ENCODE results near the gene METTL27. TPM values are rescaled to one million over a fixed set of nuclear protein-coding genes. Genes with fewer than 3 reads are reported as not detected.
"Not testable (repeated sequence)": the region's sequence is repeated elsewhere in the genome, so short reads cannot be mapped to it uniquely, and the experiment has no call there.

Gene METTL27
- total RNA-seq, 2 experiments from 2014 or later, result 1.7 to 2.3 TPM

- Mint-ChIP-seq H3K4me3 (no peak overlapping the region), H3K9me3 (no peaks in the 10 kb centered on the region), H3K36me3 (no peaks in the 10 kb centered on the region), H3K27me3 (no peaks in the 10 kb centered on the region), H3K4me1 (ENCODE audit: low read depth) (no peaks in the 10 kb centered on the region), H3K27ac (no peak overlapping the region)
- no peak for DNase-seq
- POLR2A ChIA-PET, result no interaction called here
- CTCF ChIA-PET, result interaction anchor here (1.2 kb wide), 1 partner anchor 12 kb away, joined by 6 read pairs; no protein-coding TSS in a partner anchor
- intact Hi-C loops (cut with micrococcal nuclease), result loop anchor here (10.0 kb wide), 1 partner anchor 331 kb away; the partner anchor contains the start of gene EIF4H
Observed at GRCh38 chr7:73844131-73844547, 1.8 kb upstream of the METTL27 start.

- intact Hi-C loops (cut with micrococcal nuclease), result loop anchor here (1.0 to 10.0 kb wide), 3 partner anchors 8 to 333 kb away; partner anchors contain the start of gene EIF4H
Observed at GRCh38 chr7:73841689-73842066, 638 bp downstream of the METTL27 start.

GRCh38 chr7:73840715-73841379 is 1.5 kb downstream of the METTL27 start:
- CTCF ChIA-PET, result no interaction called here
- Mint-ChIP-seq H3K4me3 (no peak overlapping the region), H3K4me1 (ENCODE audit: low read depth) (no peaks in the 10 kb centered on the region), H3K27me3 (no peaks in the 10 kb centered on the region), H3K9me3 (no peaks in the 10 kb centered on the region), H3K36me3 (no peaks in the 10 kb centered on the region), H3K27ac (no peak overlapping the region)
- DNase-seq, result no peak
- intact Hi-C loops (cut with micrococcal nuclease), result loop anchor here (10.0 kb wide), 1 partner anchor 334 kb away; the partner anchor contains the start of gene EIF4H
- POLR2A ChIA-PET, result no interaction called here

More at GRCh38 chr7:73841689-73842066, 638 bp downstream of the METTL27 start:
- Mint-ChIP-seq H3K4me3 (peak overlapping the region; percentile 77), H3K9me3 (no peaks in the 10 kb centered on the region), H3K27ac (no peak overlapping the region), H3K27me3 (no peaks in the 10 kb centered on the region), H3K36me3 (no peaks in the 10 kb centered on the region), H3K4me1 (ENCODE audit: low read depth) (no peaks in the 10 kb centered on the region)
- ChIA-PET CTCF (interaction anchor here (1.0 kb wide), 1 partner anchor 13 kb away, joined by 10 read pairs; no protein-coding TSS in a partner anchor), POLR2A (interaction anchor here (0.9 kb wide), 1 partner anchor 14 kb away, joined by 3 read pairs; no protein-coding TSS in a partner anchor)
- no peak for DNase-seq

GRCh38 chr7:73839743-73840714 is 2.3 kb downstream of the METTL27 start:
- H3K4me3 Mint-ChIP-seq, result no peak overlapping the region
- no peak for DNase-seq
- ChIA-PET POLR2A (no interaction called here), CTCF (no interaction called here)
- H3K9me3 Mint-ChIP-seq, result no peaks in the 10 kb centered on the region
- no peaks in the 10 kb centered on the region for H3K27me3 Mint-ChIP-seq
- no peak overlapping the region for H3K27ac Mint-ChIP-seq
- intact Hi-C loops (cut with micrococcal nuclease), result loop anchor here (10.0 kb wide), 1 partner anchor 335 kb away; the partner anchor contains the start of gene EIF4H
- H3K36me3 Mint-ChIP-seq, result no peaks in the 10 kb centered on the region
- H3K4me1 Mint-ChIP-seq (ENCODE audit: low read depth), result no peaks in the 10 kb centered on the region

GRCh38 chr7:73839290-73839689 is 3.0 kb downstream of the METTL27 start:
- ChIA-PET POLR2A (no interaction called here), CTCF (no interaction called here)
- no peaks in the 10 kb centered on the region for H3K36me3 Mint-ChIP-seq
- no peaks in the 10 kb centered on the region for H3K4me1 Mint-ChIP-seq (ENCODE audit: low read depth)
- no peaks in the 10 kb centered on the region for H3K27me3 Mint-ChIP-seq
- no peaks in the 10 kb centered on the region for H3K9me3 Mint-ChIP-seq
- intact Hi-C loops (cut with micrococcal nuclease), result no loop called here
- no peak overlapping the region for H3K4me3 Mint-ChIP-seq
- no peak for DNase-seq
- H3K27ac Mint-ChIP-seq, result no peak overlapping the region

GRCh38 chr7:73838642-73839041 is 3.7 kb downstream of the METTL27 start:
- Mint-ChIP-seq H3K4me3 (no peak overlapping the region), H3K9me3 (no peaks in the 10 kb centered on the region), H3K36me3 (no peaks in the 10 kb centered on the region), H3K4me1 (ENCODE audit: low read depth) (no peaks in the 10 kb centered on the region), H3K27me3 (no peaks in the 10 kb centered on the region), H3K27ac (no peak overlapping the region)
- intact Hi-C loops (cut with micrococcal nuclease), result no loop called here
- CTCF ChIA-PET, result no interaction called here
- POLR2A ChIA-PET, result no interaction called here
- no peak for DNase-seq

- H3K27me3 Mint-ChIP-seq; H3K9me3 Mint-ChIP-seq; intact Hi-C loops (cut with micrococcal nuclease); H3K4me3 Mint-ChIP-seq; H3K27ac Mint-ChIP-seq; H3K4me1 Mint-ChIP-seq (ENCODE audit: low read depth); H3K36me3 Mint-ChIP-seq; POLR2A ChIA-PET; DNase-seq: not testable (repeated sequence)
- CTCF ChIA-PET, result interaction anchor here (0.6 kb wide), 1 partner anchor 18 kb away, joined by 3 read pairs; no protein-coding TSS in a partner anchor
Observed at GRCh38 chr7:73837167-73837566, 5.1 kb downstream of the METTL27 start.

GRCh38 chr7:73834626-73835191 is 7.6 kb downstream of the METTL27 start:
- intact Hi-C loops (cut with micrococcal nuclease), result no loop called here
- ChIA-PET CTCF (interaction anchor here (0.8 to 1.2 kb wide), 2 partner anchors 20 to 192 kb away, joined by 3 to 4 read pairs; no protein-coding TSS in a partner anchor), POLR2A (interaction anchor here (1.2 kb wide), 1 partner anchor 12 kb away, joined by 3 read pairs; no protein-coding TSS in a partner anchor)
- no peaks in the 10 kb centered on the region for H3K9me3 Mint-ChIP-seq
- no peaks in the 10 kb centered on the region for H3K4me1 Mint-ChIP-seq (ENCODE audit: low read depth)
- H3K4me3 Mint-ChIP-seq, result no peak overlapping the region
- no peak overlapping the region for H3K27ac Mint-ChIP-seq
- no peaks in the 10 kb centered on the region for H3K36me3 Mint-ChIP-seq
- H3K27me3 Mint-ChIP-seq, result no peaks in the 10 kb centered on the region
- DNase-seq, result no peak

GRCh38 chr7:73833251-73833919 is 8.9 kb downstream of the METTL27 start:
- no peaks in the 10 kb centered on the region for H3K27me3 Mint-ChIP-seq
- peaks cover 7% of the 10 kb centered on the region for H3K4me1 Mint-ChIP-seq (ENCODE audit: low read depth)
- CTCF ChIA-PET, result interaction anchor here (1.0 to 1.2 kb wide), 2 partner anchors 22 to 226 kb away, joined by 3 to 4 read pairs; no protein-coding TSS in a partner anchor
- H3K27ac Mint-ChIP-seq, result no peak overlapping the region
- H3K36me3 Mint-ChIP-seq, result no peaks in the 10 kb centered on the region
- H3K4me3 Mint-ChIP-seq, result no peak overlapping the region
- POLR2A ChIA-PET, result interaction anchor here (1.2 kb wide), 1 partner anchor 11 kb away, joined by 3 read pairs; no protein-coding TSS in a partner anchor
- intact Hi-C loops (cut with micrococcal nuclease), result loop anchor here (1.0 kb wide), 1 partner anchor 9 kb away; the partner anchor contains the start of gene METTL27
- no peaks in the 10 kb centered on the region for H3K9me3 Mint-ChIP-seq
- no peak for DNase-seq

GRCh38 chr7:73832806-73833205 is 9.5 kb downstream of the METTL27 start:
- ChIA-PET POLR2A (no interaction called here), CTCF (interaction anchor here (1.0 kb wide), 1 partner anchor 226 kb away, joined by 3 read pairs; no protein-coding TSS in a partner anchor)
- no peak overlapping the region for H3K4me3 Mint-ChIP-seq
- DNase-seq, result no peak
- no peaks in the 10 kb centered on the region for H3K36me3 Mint-ChIP-seq
- H3K27ac Mint-ChIP-seq, result no peak overlapping the region
- peaks cover 12% of the 10 kb centered on the region for H3K4me1 Mint-ChIP-seq (ENCODE audit: low read depth)
- no peaks in the 10 kb centered on the region for H3K9me3 Mint-ChIP-seq
- intact Hi-C loops (cut with micrococcal nuclease), result loop anchor here (1.0 kb wide), 1 partner anchor 9 kb away; the partner anchor contains the start of gene METTL27
- no peaks in the 10 kb centered on the region for H3K27me3 Mint-ChIP-seq

- intact Hi-C loops (cut with micrococcal nuclease), result no loop called here
- H3K27ac Mint-ChIP-seq, result no peak overlapping the region
- POLR2A ChIA-PET, result no interaction called here
Observed at GRCh38 chr7:73831834-73832651, 10.3 kb downstream of the METTL27 start.

More at GRCh38 chr7:73831834-73832651, 10.3 kb downstream of the METTL27 start:
- Mint-ChIP-seq H3K36me3 (no peaks in the 10 kb centered on the region), H3K4me3 (no peak overlapping the region), H3K4me1 (ENCODE audit: low read depth) (peaks cover 19% of the 10 kb centered on the region), H3K9me3 (no peaks in the 10 kb centered on the region), H3K27me3 (no peaks in the 10 kb centered on the region)
- DNase-seq, result no peak
- CTCF ChIA-PET, result no interaction called here
